Effector CD8-positive, alpha-beta T cell (primary cell): ENCODE measurements around the gene RBM19.

ENCODE experiments used
- DNase-seq: peaks from one replicate; lab custom pipeline; 2025; lab: John Stamatoyannopoulos, UW

The RBM19 gene

GRCh38 chr12:113855998-113856397 is 110.1 kb downstream of the RBM19 start:
- DNase-seq = no peak

- DNase-seq = no peak
Observed at GRCh38 chr12:113854385-113855142, 111.6 kb downstream of the RBM19 start.

- DNase-seq = no peak
Observed at GRCh38 chr12:113853491-113853890, 112.6 kb downstream of the RBM19 start.

GRCh38 chr12:113852695-113853490 is 113.2 kb downstream of the RBM19 start:
- no peak for DNase-seq

GRCh38 chr12:113852264-113852663 is 113.9 kb downstream of the RBM19 start:
- DNase-seq = no peak

- no peak for DNase-seq
Observed at GRCh38 chr12:113850309-113851056, 115.6 kb downstream of the RBM19 start.

- DNase-seq = no peak
Observed at GRCh38 chr12:113847856-113848255, 118.3 kb downstream of the RBM19 start.

- no peak for DNase-seq
Observed at GRCh38 chr12:113846883-113847755, 119.0 kb downstream of the RBM19 start.

- DNase-seq = no peak
Observed at GRCh38 chr12:113845900-113846674, 120.0 kb downstream of the RBM19 start.

- no peak for DNase-seq
Observed at GRCh38 chr12:113844495-113845210, 121.5 kb downstream of the RBM19 start.

- DNase-seq = no peak
Observed at GRCh38 chr12:113842699-113843098, 123.4 kb downstream of the RBM19 start.

GRCh38 chr12:113841786-113842185 is 124.3 kb downstream of the RBM19 start:
- no peak for DNase-seq

GRCh38 chr12:113840401-113841042 is 125.6 kb downstream of the RBM19 start:
- DNase-seq = no peak

- no peak for DNase-seq
Observed at GRCh38 chr12:113838896-113839295, 127.2 kb downstream of the RBM19 start.

- DNase-seq = no peak
Observed at GRCh38 chr12:113837528-113838296, 128.4 kb downstream of the RBM19 start.

GRCh38 chr12:113837084-113837483 is 129.0 kb downstream of the RBM19 start:
- no peak for DNase-seq

GRCh38 chr12:113835896-113836295 is 130.2 kb downstream of the RBM19 start:
- no peak for DNase-seq

- no peak for DNase-seq
Observed at GRCh38 chr12:113835433-113835832, 130.7 kb downstream of the RBM19 start.

- no peak for DNase-seq
Observed at GRCh38 chr12:113833422-113833821, 132.7 kb downstream of the RBM19 start.
